Liver (tissue), 9 donors: ENCODE results near the gene PIEZO2. TPM values are rescaled to one million over a fixed set of nuclear protein-coding genes. Genes with fewer than 3 reads are reported as not detected.

ENCODE experiments used
- DNase-seq: peaks from one replicate; pipeline ENCODE4 v3.0.0-alpha.2; 2017; ENCODE audit warnings: low spot score
- H3K27ac ChIP-seq, 2 donors: one replicate each; pipeline ENCODE4 v1.7.0; 2013; ENCODE audit warnings: inconsistent platforms in 2 of 2, low read length in 2 of 2, control low read depth in 1 of 2, low read depth in 1 of 2, mild to moderate bottlenecking in 1 of 2
- H3K27me3 ChIP-seq, 4 donors: one replicate each; pipeline versions ENCODE4 v1.6.1 to v1.7.0; 2013; ENCODE audit warnings: low read length in 3 of 4, inconsistent platforms in 1 of 4, mild to moderate bottlenecking in 1 of 4, moderate library complexity in 1 of 4; ENCODE audit not compliant: control insufficient read depth in 4 of 4, insufficient read depth in 4 of 4
- H3K36me3 ChIP-seq, 4 donors: one replicate each; pipeline versions ENCODE4 v1.6.1 to v1.7.0; 2013; ENCODE audit warnings: low read length in 3 of 4, mild to moderate bottlenecking in 3 of 4, low read depth in 1 of 4, moderate library complexity in 1 of 4; ENCODE audit not compliant: control insufficient read depth in 4 of 4, insufficient read depth in 3 of 4
- H3K4me1 ChIP-seq, 4 donors: one replicate each; pipeline versions ENCODE4 v1.6.1 to v1.7.0; 2013; ENCODE audit warnings: low read length in 3 of 4, mild to moderate bottlenecking in 3 of 4, moderate library complexity in 1 of 4; ENCODE audit not compliant: control insufficient read depth in 4 of 4, insufficient read depth in 4 of 4
- H3K4me3 ChIP-seq, 3 donors: one replicate each; pipeline versions ENCODE4 v1.6.1 to v1.7.0; 2013; ENCODE audit warnings: low read length in 3 of 3, control low read depth in 1 of 3, low read depth in 1 of 3, mild to moderate bottlenecking in 1 of 3
- H3K9ac ChIP-seq, 2 donors: one replicate each; pipeline ENCODE4 v1.7.0; 2013; ENCODE audit warnings: low read length in 2 of 2, mild to moderate bottlenecking in 2 of 2, moderate library complexity in 2 of 2, control low read depth in 1 of 2, low read depth in 1 of 2
- H3K9me3 ChIP-seq, 4 donors: one replicate each; pipeline versions ENCODE4 v1.6.1 to v1.7.0; 2013; ENCODE audit warnings: low read length in 3 of 4; ENCODE audit not compliant: control insufficient read depth in 4 of 4
- ATF3 ChIP-seq: IDR thresholded peaks from 2 replicates; pipeline ENCODE4 v1.6.1; 2016; ENCODE audit warnings: antibody characterized with exemption
- EGR1 ChIP-seq, 2 donors: IDR thresholded peaks; 2 replicates each; pipeline ENCODE4 v1.6.1; 2016 to 2018; ENCODE audit warnings: antibody characterized with exemption in 2 of 2, low read depth in 2 of 2
- FOXA1 ChIP-seq: IDR thresholded peaks from 2 replicates; pipeline ENCODE4 v1.6.1; 2016; ENCODE audit warnings: antibody characterized with exemption
- FOXA2 ChIP-seq: IDR thresholded peaks from 2 replicates; pipeline ENCODE4 v1.6.1; 2016; ENCODE audit warnings: antibody characterized with exemption
- GABPA ChIP-seq, 2 donors: IDR thresholded peaks in 1 of 2; conservative IDR thresholded peaks in 1 of 2; 2 replicates each; pipeline ENCODE4 v1.6.1; 2016; ENCODE audit warnings: antibody characterized with exemption in 2 of 2, mild to moderate bottlenecking in 1 of 2, moderate library complexity in 1 of 2
- HNF4A ChIP-seq, 2 donors: conservative IDR thresholded peaks; 2 replicates each; pipeline ENCODE4 v1.6.1; 2016; ENCODE audit warnings: antibody characterized with exemption in 2 of 2, mild to moderate bottlenecking in 2 of 2
- HNF4G ChIP-seq: IDR thresholded peaks from 2 replicates; pipeline ENCODE4 v1.6.1; 2016; ENCODE audit warnings: antibody characterized with exemption
- JUND ChIP-seq, 2 donors: IDR thresholded peaks; 2 replicates each; pipeline ENCODE4 v1.6.1; 2016; ENCODE audit warnings: antibody characterized with exemption in 2 of 2
- MAX ChIP-seq: IDR thresholded peaks from 2 replicates; pipeline ENCODE4 v1.6.1; 2016; ENCODE audit warnings: antibody characterized with exemption
- NR2F2 ChIP-seq: IDR thresholded peaks from 2 replicates; pipeline ENCODE4 v1.6.1; 2016; ENCODE audit warnings: antibody characterized with exemption
- RAD21 ChIP-seq, 2 donors: IDR thresholded peaks; 2 replicates each; pipeline ENCODE4 v1.6.1; 2016; ENCODE audit warnings: antibody characterized with exemption in 2 of 2, mild to moderate bottlenecking in 2 of 2
- REST ChIP-seq: IDR thresholded peaks from 2 replicates; pipeline ENCODE4 v1.6.1; 2016; ENCODE audit warnings: antibody characterized with exemption, mild to moderate bottlenecking
- SP1 ChIP-seq: IDR thresholded peaks from 2 replicates; pipeline ENCODE4 v1.6.1; 2018; ENCODE audit warnings: antibody characterized with exemption, mild to moderate bottlenecking
- TAF1 ChIP-seq: conservative IDR thresholded peaks from 2 replicates; pipeline ENCODE4 v1.6.1; 2016; ENCODE audit warnings: antibody characterized with exemption, mild to moderate bottlenecking
- YY1 ChIP-seq: IDR thresholded peaks from 2 replicates; pipeline ENCODE4 v1.6.1; 2016; ENCODE audit warnings: antibody characterized with exemption, mild to moderate bottlenecking
- ZBTB33 ChIP-seq: IDR thresholded peaks from 2 replicates; pipeline ENCODE4 v1.6.1; 2016; ENCODE audit warnings: antibody characterized with exemption
- WGBS: extraction: QIAGEN DNeasy Blood & Tissue Kit; methylation state at CpG from one replicate; pipeline ENCODE4 v1.1.7; 2013; 5-methylcytosine and 5-hydroxymethylcytosine counted together
- polyA plus RNA-seq, 2 donors: library from polyadenylated mRNA; stranded (reverse) in 1 of 2; unstranded in 1 of 2; fragments of 200-250 nt in 1 of 2; fragments of >200 nt in 1 of 2; fragmentation: Nextera tagmentation in 1 of 2; extraction: Ambion mirVana in 1 of 2; gene quantifications; one replicate each; pipeline versions ENCODE4 v1.2.1 to v1.2.3, GENCODE V29; 2013 to 2015
- total RNA-seq, 2 donors: library from RNA; depleted of rRNA; stranded (reverse); fragments of >200 nt; gene quantifications; one replicate each; pipeline ENCODE4 v1.2.3, GENCODE V29; 2014
- donor health status: healthy.
- donor health status: healthy.
- donor health status: healthy.
- donor health status: healthy.
- donor health status: healthy.

PIEZO2 gene
- total and polyA plus RNA-seq, 4 donors, result 1.1 to 12.3 (median 4.8) TPM

GRCh38 chr18:10792181-10792580 is 357.2 kb downstream of the PIEZO2 start:
- no peaks in the 10 kb centered on the region for H3K9me3 ChIP-seq
- no peak overlapping the region for H3K27ac ChIP-seq
- H3K4me1 ChIP-seq, result peaks cover 0 to 5% (median under 1%) of the 10 kb centered on the region in 4 donors
- no peaks in the 10 kb centered on the region for H3K27me3 ChIP-seq
- no peak overlapping the region for H3K4me3 ChIP-seq
- 87% methylated on average over 4 of the region's 4 CpGs for WGBS
- no peak for DNase-seq
- peaks cover 0 to 3% (median 0%) of the 10 kb centered on the region in 4 donors for H3K36me3 ChIP-seq
- TF ChIP-seq REST (no peak), HNF4A (conservative IDR thresholded peaks at IDR 0.05) (no peak), RAD21 (IDR thresholded peaks at IDR 0.05) (no peak), FOXA1 (no peak), MAX (no peak), FOXA2 (no peak), JUND (IDR thresholded peaks at IDR 0.05) (no peak), EGR1 (IDR thresholded peaks at IDR 0.05; ENCODE audit: low read depth in 2 of 2) (no peak), YY1 (no peak), HNF4G (no peak), TAF1 (no peak), NR2F2 (no peak), ZBTB33 (no peak), GABPA (IDR thresholded peaks at IDR 0.05 in 1 of 2, conservative IDR thresholded peaks at IDR 0.05 in 1 of 2) (no peak)
- H3K9ac ChIP-seq, result no peak overlapping the region

GRCh38 chr18:10791169-10791831 is 358.1 kb downstream of the PIEZO2 start:
- DNase-seq, result no peak
- peaks cover 0 to 3% (median 0%) of the 10 kb centered on the region in 4 donors for H3K36me3 ChIP-seq
- H3K4me1 ChIP-seq, result peaks cover 0 to 5% (median under 1%) of the 10 kb centered on the region in 4 donors
- H3K9ac ChIP-seq, result no peak overlapping the region
- H3K4me3 ChIP-seq, result no peak overlapping the region
- H3K9me3 ChIP-seq, result no peaks in the 10 kb centered on the region
- no peak overlapping the region for H3K27ac ChIP-seq
- no peaks in the 10 kb centered on the region for H3K27me3 ChIP-seq
- 71% methylated on average over 7 of the region's 7 CpGs for WGBS
- TF ChIP-seq JUND (IDR thresholded peaks at IDR 0.05) (no peak), SP1 (no peak), EGR1 (IDR thresholded peaks at IDR 0.05; ENCODE audit: low read depth in 2 of 2) (no peak), REST (no peak), ATF3 (no peak), TAF1 (no peak), NR2F2 (no peak), FOXA1 (no peak)
